HEK293T (cell line): Measurements from ENCODE around the gene NMNAT2.
A peak's percentile ranks its signal among the peaks of the same experiment; 100 is the strongest.

Experiments
- CTCF ChIA-PET: fragments of 350-600 bp; formaldehyde crosslinking; extraction: SDS; loops from one replicate; lab custom pipeline; 2021; ENCODE audit warnings: antibody characterized with exemption, inconsistent platforms; lab: Yijun Ruan, JAX
- POLR2A ChIA-PET: fragments of 350-600 bp; formaldehyde crosslinking; extraction: SDS; loops from one replicate; lab custom pipeline; 2020; ENCODE audit warnings: antibody characterized with exemption, inconsistent platforms; lab: Yijun Ruan, JAX
- DNase-seq: peaks from one replicate; pipeline ENCODE4 v3.0.0; 2012; ENCODE audit warnings: mixed read lengths; ENCODE audit errors: extremely low spot score
- ARNT ChIP-seq: fragments of 450-650 bp; IDR thresholded peaks from 2 replicates; pipeline ENCODE4 v1.6.1; 2017; ENCODE audit warnings: mild to moderate bottlenecking
- BHLHE40 ChIP-seq: fragments of 450-650 bp; IDR thresholded peaks from 2 replicates; pipeline ENCODE4 v1.6.1; 2016; ENCODE audit warnings: mild to moderate bottlenecking, moderate library complexity, borderline replicate concordance
- CTBP1 ChIP-seq: fragments of 450-650 bp; IDR thresholded peaks from 2 replicates; pipeline ENCODE4 v1.6.1; 2016; ENCODE audit warnings: borderline replicate concordance
- ELF4 ChIP-seq: fragments of 450-650 bp; IDR thresholded peaks from 2 replicates; pipeline ENCODE4 v1.6.1; 2017; ENCODE audit warnings: antibody characterized with exemption
- FOXA1 ChIP-seq: fragments of 450-650 bp; IDR thresholded peaks from 2 replicates; pipeline ENCODE4 v1.6.1; 2016; ENCODE audit warnings: mild to moderate bottlenecking
- FOXK2 ChIP-seq: fragments of 450-650 bp; IDR thresholded peaks from 2 replicates; pipeline ENCODE4 v1.6.1; 2016; ENCODE audit warnings: mild to moderate bottlenecking
- FOXM1 ChIP-seq: fragments of 450-650 bp; IDR thresholded peaks from 2 replicates; pipeline ENCODE4 v1.6.1; 2017; ENCODE audit warnings: mild to moderate bottlenecking, borderline replicate concordance
- HDGF ChIP-seq: fragments of 450-650 bp; IDR thresholded peaks from 2 replicates; pipeline ENCODE4 v1.6.1; 2017; ENCODE audit warnings: antibody characterized with exemption, borderline replicate concordance
- L3MBTL2 ChIP-seq: fragments of 450-650 bp; conservative IDR thresholded peaks from 2 replicates; pipeline ENCODE4 v1.6.1; 2016; ENCODE audit warnings: mild to moderate bottlenecking
- LEF1 ChIP-seq: fragments of 450-650 bp; IDR thresholded peaks from 2 replicates; pipeline ENCODE4 v1.6.1; 2017; ENCODE audit warnings: mild to moderate bottlenecking, borderline replicate concordance
- NFRKB ChIP-seq: fragments of 450-650 bp; IDR thresholded peaks from 2 replicates; pipeline ENCODE4 v1.6.1; 2016; ENCODE audit warnings: mild to moderate bottlenecking, moderate library complexity
- SP1 ChIP-seq: fragments of 450-650 bp; IDR thresholded peaks from 2 replicates; pipeline ENCODE4 v1.6.1; 2017
- SUZ12 ChIP-seq: fragments of 450-650 bp; IDR thresholded peaks from 2 replicates; pipeline ENCODE4 v1.6.1; 2016; ENCODE audit warnings: mild to moderate bottlenecking
- TARDBP ChIP-seq: fragments of 450-650 bp; IDR thresholded peaks from 2 replicates; pipeline ENCODE4 v1.6.1; 2016
- ZNF384 ChIP-seq: fragments of 450-650 bp; IDR thresholded peaks from 2 replicates; pipeline ENCODE4 v1.6.1; 2016
- TF ChIP-seq, protein P1 (sequence below): fragments of 450-650 bp; IDR thresholded peaks from 2 replicates; pipeline ENCODE4 v1.6.1; 2016

The NMNAT2 gene

DNA sequence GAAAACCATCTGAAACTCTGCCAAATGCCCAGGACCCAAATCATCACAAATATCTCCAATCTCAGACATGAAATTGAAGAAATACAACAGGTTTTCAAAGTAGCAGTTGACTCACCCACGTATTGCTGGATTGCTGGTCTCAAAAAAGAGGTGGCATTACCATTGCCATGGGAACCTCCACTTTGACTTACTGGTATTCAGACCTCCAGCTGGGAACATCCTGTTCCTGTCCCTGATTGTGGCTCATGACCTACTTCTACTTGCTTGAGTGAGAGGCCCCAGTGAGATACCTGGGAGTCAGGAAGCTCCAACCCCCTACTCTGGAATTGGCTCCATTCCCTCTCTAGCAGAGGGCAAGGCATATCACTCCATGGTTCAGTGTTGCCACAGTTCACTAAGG is 64.6 kb downstream of the NMNAT2 start:
- DNase-seq = no peak
- ChIA-PET CTCF (no interaction called here), POLR2A (no interaction called here)
- TF ChIP-seq ZNF384 (no peak), ARNT (no peak), FOXK2 (no peak), HDGF (no peak), SUZ12 (no peak), L3MBTL2 (no peak), FOXM1 (no peak), ELF4 (no peak), NFRKB (no peak)

DNA sequence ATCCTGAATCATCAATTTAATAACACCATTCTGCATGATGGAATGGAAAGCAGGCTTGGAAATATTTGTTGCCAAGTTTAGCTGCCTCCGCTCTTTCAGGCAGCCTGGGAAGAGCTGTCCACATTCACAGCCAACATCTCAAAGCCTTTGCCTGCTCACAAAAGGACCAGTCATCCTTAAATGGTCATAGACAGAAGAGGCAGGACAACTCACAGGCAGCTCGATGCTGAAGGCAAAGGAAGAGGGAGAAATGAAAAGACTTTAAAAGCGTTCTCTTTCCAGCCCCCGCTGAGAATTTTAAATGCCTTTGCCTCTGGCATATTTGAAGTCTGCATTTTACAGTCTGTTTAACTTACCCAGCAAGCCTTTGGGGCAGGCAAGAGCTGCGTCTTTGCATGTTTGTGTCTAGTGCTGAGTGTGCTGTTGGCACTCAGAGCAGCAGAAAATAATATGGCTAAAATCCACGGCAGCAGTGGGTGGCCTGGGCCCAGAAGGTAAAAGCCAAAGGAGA is 68.9 kb downstream of the NMNAT2 start:
- DNase-seq = peak; percentile 41
- ChIA-PET POLR2A (no interaction called here), CTCF (interaction anchor here (1.2 kb wide), 1 partner anchor 43 kb away, joined by 3 read pairs; no protein-coding TSS in a partner anchor)
- TF ChIP-seq LEF1 (no peak), ELF4 (no peak), SUZ12 (no peak), L3MBTL2 (no peak), NFRKB (no peak), ZNF384 (no peak), FOXA1 (no peak), BHLHE40 (no peak), SP1 (no peak)

DNA sequence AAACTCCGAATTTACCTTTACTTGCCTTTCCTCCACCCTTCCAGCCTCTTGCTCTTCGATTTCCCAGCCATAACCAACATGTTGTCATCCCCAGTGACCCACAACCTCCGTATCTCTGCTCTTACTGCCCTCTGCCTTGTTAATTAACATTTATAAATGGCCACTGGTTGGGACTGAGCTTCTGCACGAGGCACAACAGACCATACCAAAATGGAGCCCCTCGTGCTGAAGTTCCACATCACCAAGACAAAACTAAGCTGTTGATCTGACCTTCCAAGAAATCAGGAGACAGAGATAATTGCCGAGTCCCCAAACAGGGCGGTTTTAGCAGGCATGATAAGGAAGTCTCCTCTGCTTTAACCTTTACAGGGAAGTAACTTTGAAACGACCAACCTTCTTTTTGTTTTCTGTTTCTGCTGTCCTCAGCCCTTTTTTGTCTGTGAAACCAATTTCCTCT is 71.9 kb downstream of the NMNAT2 start:
- ChIA-PET CTCF (no interaction called here), POLR2A (interaction anchor here (0.6 kb wide), 1 partner anchor 112 kb away, joined by 4 read pairs; no protein-coding TSS in a partner anchor)
- no peak for DNase-seq
- TF ChIP-seq L3MBTL2 = 0 out of 2 replicates have a peak, but pooled peaks have one; percentile 14
- TF ChIP-seq BHLHE40 = no peak

DNA sequence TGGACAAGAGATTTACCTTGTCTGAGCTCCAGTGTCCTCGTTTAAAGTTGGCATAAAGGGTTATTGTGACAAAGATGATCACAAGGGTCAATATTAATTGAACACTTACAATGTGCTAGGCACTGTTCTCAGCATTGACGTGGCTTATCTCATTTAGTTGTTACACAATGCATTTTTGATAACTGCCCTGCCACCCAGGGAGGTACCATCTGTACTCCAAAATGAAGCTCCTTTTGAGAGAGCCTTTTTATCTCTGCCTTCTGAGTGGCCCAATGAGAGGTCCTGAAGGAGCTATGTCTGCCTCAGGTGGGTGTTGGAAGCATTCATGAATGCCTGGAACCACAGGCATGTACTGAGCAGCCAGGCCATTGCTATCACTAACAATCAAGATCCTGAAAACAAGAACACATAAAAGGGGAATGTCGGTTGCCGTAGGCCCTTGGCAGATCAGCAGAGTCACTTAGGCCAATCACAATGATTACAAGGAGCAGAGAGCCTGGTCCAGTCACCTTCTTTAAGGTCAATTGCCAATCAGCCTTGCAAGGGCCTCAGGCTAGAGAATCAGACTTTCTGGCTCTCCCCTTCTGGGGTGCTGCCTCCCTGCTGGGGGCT is 78.5 kb downstream of the NMNAT2 start:
- no peak for TF ChIP-seq CTBP1
- ChIA-PET POLR2A (no interaction called here), CTCF (no interaction called here)
- no peak for DNase-seq

DNA sequence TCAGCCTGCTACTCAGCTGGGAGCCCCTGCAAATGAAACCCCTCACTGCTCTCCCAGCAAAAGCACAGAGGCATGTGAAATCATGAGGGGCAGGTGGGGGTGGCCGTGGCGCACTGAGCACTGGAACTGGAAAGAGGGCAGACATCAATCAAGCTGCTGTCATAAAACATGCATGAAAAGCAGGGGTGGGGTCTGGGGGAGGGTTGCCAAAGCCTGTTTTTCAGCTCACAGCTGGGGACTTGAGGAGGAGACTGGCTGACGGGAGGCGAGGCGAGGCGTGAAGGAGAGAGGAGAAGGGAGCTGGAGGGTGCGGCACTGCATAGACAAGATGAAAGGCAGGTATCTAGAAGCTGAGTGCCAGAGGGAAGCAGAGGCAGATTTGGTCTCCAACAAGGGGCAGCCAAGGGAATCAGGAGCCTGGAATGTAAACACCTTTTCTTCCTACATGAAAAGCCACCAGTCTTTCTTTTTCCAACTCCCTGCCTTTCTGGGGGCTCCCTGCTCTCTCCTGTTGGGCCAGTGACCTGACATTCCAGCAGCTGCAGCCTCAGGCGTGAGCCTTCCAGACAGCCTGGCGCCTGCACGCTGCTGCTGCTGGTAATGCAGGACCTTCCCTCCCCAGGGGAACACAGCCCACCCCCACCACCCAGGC is 87.0 kb downstream of the NMNAT2 start:
- CTCF ChIA-PET = interaction anchor here (0.6 to 1.0 kb wide), 3 partner anchors 16 to 197 kb away, joined by 3 to 4 read pairs (median 3); no protein-coding TSS in a partner anchor
- POLR2A ChIA-PET = no interaction called here
- TF ChIP-seq, protein P1, sequence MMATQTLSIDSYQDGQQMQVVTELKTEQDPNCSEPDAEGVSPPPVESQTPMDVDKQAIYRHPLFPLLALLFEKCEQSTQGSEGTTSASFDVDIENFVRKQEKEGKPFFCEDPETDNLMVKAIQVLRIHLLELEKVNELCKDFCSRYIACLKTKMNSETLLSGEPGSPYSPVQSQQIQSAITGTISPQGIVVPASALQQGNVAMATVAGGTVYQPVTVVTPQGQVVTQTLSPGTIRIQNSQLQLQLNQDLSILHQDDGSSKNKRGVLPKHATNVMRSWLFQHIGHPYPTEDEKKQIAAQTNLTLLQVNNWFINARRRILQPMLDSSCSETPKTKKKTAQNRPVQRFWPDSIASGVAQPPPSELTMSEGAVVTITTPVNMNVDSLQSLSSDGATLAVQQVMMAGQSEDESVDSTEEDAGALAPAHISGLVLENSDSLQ = peak; percentile 85
- TF ChIP-seq L3MBTL2 = no peak
- peak; percentile 42 for DNase-seq

DNA sequence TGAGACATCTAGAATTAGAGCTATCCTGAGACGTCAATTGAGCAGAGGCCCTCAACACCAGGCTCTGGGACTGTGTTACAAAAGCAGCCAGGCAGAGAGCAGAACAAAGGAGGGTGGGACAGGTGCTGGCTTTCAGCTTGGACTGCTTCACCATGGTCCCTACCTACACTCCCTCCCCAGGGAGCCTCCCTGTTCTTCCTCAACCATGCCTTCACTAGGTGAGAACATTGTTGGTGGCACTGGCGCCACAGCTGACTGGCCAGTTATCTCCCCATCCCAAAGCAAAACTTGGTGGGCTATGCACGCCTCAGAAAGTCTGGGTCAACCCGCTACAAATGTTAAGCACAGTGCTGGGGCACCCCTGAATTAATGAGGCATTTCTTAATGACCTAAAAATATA is 87.8 kb downstream of the NMNAT2 start:
- POLR2A ChIA-PET = no interaction called here
- no peak for DNase-seq
- no peak for TF ChIP-seq L3MBTL2
- TF ChIP-seq TARDBP = no peak
- no peak for TF ChIP-seq HDGF
- no peak for TF ChIP-seq FOXM1
- TF ChIP-seq ZNF384 = no peak
- no peak for TF ChIP-seq SP1
- no peak for TF ChIP-seq BHLHE40
- TF ChIP-seq ELF4 = no peak
- TF ChIP-seq ARNT = no peak
- TF ChIP-seq LEF1 = no peak
- CTCF ChIA-PET = interaction anchor here (0.6 to 0.7 kb wide), 3 partner anchors 12 to 367 kb away, joined by 3 to 11 read pairs (median 3); no protein-coding TSS in a partner anchor

DNA sequence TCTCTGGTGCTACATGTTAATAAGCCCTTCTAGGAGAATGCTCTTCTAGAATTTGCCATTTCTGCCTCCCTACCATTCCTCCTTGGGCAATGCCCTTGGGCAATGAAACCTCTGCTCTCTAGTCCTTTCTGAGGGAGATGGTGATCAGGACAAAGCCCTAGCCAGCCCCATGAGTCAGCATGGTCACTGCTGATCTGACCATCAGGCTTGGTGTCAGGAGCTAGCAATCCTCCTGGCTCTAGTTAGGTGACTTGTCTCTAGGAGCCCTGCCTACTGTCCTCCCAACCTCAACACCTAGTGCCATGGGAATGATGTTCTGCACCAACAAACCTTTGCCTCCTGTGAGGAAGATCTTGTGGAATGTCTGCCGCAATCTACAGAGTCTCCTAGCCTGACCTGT is 89.8 kb downstream of the NMNAT2 start:
- DNase-seq = no peak
- ChIA-PET POLR2A (no interaction called here), CTCF (no interaction called here)
- no peak for TF ChIP-seq FOXK2
- no peak for TF ChIP-seq HDGF

DNA sequence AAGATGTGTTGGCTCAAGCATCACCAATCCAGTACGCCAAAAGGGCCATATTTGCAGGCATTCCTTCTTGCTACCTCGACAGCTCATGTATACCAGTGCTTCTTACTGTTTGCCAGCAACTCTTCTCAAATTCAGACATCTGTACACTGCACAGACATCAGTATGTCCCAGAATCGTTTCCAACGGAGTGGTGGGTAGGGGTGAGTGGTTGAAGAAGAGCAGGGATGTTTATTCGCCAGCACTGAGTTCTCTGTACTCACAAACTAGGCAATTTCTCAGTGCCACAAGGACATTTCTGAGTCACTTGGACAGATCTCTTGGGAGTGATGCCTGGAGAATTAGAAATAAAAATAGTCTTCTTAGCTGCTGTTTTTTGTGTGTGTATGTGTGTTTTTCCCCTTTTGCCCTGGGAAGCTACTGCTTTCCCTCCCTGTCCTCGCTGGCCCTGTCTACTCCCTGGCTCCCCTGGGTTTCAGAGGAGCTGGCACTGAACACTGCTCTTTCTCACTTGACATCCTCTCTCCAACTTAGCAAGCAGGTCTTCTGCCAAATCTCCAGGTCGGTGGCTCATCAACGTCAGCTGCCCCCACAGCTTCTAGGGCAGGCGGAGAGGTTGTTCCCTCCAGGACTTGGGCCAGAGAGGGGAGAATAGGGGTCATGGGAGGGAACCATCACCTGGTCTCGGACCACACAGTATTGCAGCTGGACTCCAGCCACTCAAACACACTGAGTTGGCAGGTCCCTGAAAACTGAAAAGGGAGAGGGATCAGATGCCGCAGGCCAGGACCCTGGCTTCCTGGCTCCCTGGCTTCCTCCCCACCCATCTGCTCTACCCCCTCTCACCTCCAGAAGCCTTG is 90.5 kb downstream of the NMNAT2 start:
- DNase-seq = no peak
- POLR2A ChIA-PET = interaction anchor here (0.8 kb wide), 1 partner anchor 93 kb away, joined by 3 read pairs; no protein-coding TSS in a partner anchor
- TF ChIP-seq ARNT (no peak), SP1 (no peak), ELF4 (no peak), HDGF (no peak), L3MBTL2 (no peak), TARDBP (no peak), FOXA1 (no peak), FOXM1 (no peak), CTBP1 (no peak), NFRKB (no peak), LEF1 (no peak), ZNF384 (no peak), SUZ12 (no peak), FOXK2 (no peak), BHLHE40 (no peak)
- TF ChIP-seq, protein P1 = no peak
- CTCF ChIA-PET = no interaction called here
